Measurements from ENCODE around the gene MLLT3.

DNA sequence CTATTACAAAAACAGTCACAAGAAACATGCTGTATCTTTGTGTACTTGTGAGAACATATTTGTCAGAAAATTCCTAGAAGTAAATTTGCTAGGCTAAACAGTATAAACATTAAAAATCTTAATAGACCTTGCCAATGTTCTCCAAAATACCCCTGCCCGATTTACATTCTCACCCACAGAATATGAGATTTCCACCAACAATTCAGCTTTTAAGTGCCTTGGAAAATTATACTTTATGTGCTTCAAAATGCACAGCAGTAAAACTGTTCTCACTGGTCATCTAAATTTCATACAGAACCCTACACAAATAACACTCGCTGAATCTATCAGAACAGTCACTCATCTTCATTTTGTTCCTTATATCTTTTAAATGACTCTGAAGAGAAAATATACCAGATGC is 5.5 kb downstream of the MLLT3 start:
- TF ChIP-seq, protein P1, sequence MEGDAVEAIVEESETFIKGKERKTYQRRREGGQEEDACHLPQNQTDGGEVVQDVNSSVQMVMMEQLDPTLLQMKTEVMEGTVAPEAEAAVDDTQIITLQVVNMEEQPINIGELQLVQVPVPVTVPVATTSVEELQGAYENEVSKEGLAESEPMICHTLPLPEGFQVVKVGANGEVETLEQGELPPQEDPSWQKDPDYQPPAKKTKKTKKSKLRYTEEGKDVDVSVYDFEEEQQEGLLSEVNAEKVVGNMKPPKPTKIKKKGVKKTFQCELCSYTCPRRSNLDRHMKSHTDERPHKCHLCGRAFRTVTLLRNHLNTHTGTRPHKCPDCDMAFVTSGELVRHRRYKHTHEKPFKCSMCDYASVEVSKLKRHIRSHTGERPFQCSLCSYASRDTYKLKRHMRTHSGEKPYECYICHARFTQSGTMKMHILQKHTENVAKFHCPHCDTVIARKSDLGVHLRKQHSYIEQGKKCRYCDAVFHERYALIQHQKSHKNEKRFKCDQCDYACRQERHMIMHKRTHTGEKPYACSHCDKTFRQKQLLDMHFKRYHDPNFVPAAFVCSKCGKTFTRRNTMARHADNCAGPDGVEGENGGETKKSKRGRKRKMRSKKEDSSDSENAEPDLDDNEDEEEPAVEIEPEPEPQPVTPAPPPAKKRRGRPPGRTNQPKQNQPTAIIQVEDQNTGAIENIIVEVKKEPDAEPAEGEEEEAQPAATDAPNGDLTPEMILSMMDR (conservative IDR thresholded peaks at IDR 0.05 in 1 of 2, IDR thresholded peaks at IDR 0.05 in 1 of 2; ENCODE audit: low read depth in 1 of 2, low read length in 2 of 2) = no peak
- no peak for TF ChIP-seq EZH2 (IDR thresholded peaks at IDR 0.05; ENCODE audit: low read length, missing control alignments)
